Measurements from ENCODE around the gene LIN54. TPM values are rescaled to one million over a fixed set of nuclear protein-coding genes. Genes with fewer than 3 reads are reported as not detected.
"Not testable (repeated sequence)": the region's sequence is repeated elsewhere in the genome, so short reads cannot be mapped to it uniquely, and the experiment has no call there.

Gene LIN54
- total and polyA plus RNA-seq, 12 donors, result 1.4 to 18.2 (median 9.8) TPM

DNA sequence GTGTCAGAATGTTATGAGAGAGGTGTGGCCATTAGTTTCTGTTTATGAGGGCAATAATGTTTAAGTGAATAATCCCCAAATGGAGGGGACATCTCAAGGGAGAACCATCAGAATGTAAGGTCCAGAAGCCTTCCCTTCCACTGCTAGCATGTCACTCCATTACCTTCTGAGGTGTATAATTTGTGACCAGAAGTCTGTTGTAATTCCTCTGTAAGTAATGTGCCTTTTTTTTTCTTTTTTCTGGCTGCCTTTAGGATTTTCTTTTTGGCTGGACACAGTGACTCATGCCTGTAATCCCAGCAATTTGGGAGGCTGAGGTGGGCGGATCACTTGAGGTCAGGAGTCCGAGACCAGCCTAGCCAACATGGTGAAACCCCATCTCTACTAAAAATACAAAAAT is 13.6 kb upstream of the LIN54 start:
- Histone ChIP-seq H3K9me3 (replicated peaks in 1 of 3) (no peaks in the 10 kb centered on the region), H3K36me3 (replicated peaks in 1 of 2) (no peaks in the 10 kb centered on the region), H3K27ac (no peak overlapping the region), H3K4me1 (replicated peaks in 1 of 2) (no peaks in the 10 kb centered on the region), H3K27me3 (no peaks in the 10 kb centered on the region), H3K4me3 (no peak overlapping the region)
- intact Hi-C loops (cut with DNase I), result no loop called here
- 70 to 100% (median 82%) methylated on average over 2 of the region's 2 CpGs for WGBS, 4 donors
- TF ChIP-seq, protein P1, sequence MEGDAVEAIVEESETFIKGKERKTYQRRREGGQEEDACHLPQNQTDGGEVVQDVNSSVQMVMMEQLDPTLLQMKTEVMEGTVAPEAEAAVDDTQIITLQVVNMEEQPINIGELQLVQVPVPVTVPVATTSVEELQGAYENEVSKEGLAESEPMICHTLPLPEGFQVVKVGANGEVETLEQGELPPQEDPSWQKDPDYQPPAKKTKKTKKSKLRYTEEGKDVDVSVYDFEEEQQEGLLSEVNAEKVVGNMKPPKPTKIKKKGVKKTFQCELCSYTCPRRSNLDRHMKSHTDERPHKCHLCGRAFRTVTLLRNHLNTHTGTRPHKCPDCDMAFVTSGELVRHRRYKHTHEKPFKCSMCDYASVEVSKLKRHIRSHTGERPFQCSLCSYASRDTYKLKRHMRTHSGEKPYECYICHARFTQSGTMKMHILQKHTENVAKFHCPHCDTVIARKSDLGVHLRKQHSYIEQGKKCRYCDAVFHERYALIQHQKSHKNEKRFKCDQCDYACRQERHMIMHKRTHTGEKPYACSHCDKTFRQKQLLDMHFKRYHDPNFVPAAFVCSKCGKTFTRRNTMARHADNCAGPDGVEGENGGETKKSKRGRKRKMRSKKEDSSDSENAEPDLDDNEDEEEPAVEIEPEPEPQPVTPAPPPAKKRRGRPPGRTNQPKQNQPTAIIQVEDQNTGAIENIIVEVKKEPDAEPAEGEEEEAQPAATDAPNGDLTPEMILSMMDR (IDR thresholded peaks at IDR 0.05), result no peak
- no peak for TF ChIP-seq POLR2A (IDR thresholded peaks at IDR 0.05)
- no peak for DNase-seq

DNA sequence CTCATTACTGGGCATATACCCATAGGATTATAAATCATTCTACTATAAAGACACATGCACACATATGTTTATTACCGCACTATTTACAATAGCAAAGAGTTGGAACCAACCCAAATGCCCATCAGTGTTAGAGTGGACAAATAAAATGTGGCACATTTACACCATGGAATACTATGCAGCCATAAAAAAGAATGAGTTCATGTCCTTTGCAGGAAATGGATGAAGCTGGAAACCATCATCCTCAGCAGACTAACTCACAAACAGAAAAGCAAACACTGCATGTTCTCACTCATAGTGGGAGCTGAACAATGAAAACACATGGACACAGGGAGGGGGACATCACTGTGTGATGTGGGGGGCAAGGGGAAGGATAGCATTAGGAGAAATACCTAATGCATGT is 13.0 kb upstream of the LIN54 start:
- WGBS, 4 donors, result 81 to 90% (median 86%) methylated on average over 1 of the region's 1 CpG

DNA sequence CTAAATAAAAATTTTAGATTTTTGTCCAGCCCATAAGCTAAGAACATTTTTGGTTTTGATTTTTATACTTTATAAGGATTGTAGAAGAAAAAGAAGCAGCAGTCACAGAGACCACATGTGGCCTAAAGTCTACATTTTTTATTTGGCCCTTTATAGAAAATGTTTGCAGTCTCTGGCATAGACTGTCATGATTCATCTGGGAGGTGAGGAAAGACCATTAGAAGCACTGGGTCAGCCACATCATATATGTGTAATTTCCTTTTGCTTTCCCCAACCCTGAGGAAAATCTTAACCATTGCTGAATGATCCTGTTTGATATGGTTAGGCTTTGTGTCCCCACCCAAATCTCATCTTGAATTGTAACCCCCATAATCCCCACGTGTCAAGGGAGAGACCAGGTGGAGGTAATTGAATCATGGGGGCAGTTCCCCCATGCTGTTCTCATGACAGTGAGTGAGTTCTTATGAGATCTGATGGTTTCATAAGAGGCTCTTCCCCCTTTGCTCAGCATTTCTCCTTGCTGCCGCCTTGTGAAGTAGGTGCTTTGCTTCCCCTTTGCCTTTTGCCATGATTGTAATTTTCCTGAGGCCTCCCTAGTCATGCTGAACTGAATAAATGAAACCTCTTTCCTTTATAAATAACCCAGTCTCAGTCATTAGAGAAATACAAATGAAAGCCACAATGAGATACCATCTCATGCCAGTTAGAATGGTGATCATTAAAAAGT is 12.3 kb upstream of the LIN54 start:
- intact Hi-C loops (cut with DNase I), result no loop called here
- 72 to 83% (median 79%) methylated on average over 2 of the region's 2 CpGs for WGBS, 4 donors
- no peaks in the 10 kb centered on the region for H3K9me3 ChIP-seq (replicated peaks in 1 of 3)

More for the DNA sequence above, 13.0 kb upstream of the LIN54 start:
- H3K27me3 ChIP-seq; intact Hi-C loops (cut with DNase I); DNase-seq; H3K36me3 ChIP-seq (replicated peaks in 1 of 2); H3K4me1 ChIP-seq (replicated peaks in 1 of 2); H3K9me3 ChIP-seq (replicated peaks in 1 of 3); H3K27ac ChIP-seq; H3K4me3 ChIP-seq: not testable (repeated sequence)

DNA sequence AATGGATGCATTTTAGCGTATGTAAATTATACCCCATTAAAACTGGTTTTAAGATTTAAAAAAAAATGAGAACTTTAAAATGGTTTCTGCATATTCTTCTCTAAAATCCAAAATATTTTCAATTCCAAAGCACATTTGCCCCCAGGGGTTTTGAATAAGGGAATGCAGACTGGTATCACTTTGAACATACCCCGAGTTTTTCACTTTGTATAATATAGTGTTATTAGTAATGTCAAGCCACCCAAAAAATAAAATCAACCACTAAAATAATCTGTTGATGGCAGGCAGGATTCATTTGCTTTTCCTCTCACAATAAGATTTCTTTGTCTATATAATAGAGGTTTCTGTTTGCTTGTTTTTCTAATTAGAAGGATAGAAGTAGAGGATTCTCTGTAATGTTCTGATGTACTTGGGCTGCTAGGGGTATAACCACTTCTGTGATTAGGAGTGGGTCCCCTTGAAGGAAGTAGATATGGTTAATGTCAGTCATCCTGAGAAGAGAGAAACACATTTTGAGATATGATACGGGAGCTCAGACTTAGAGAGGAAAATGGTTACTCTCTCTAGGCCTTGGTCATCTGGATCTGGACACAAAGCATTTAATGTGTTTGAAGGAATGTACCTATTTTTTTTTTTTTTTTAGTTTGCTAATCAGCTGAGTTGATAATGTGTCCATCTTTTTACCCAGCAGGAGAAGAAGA is 9.3 kb upstream of the LIN54 start:
- no peak overlapping the region for H3K4me3 ChIP-seq
- intact Hi-C loops (cut with DNase I), result no loop called here
- no peaks in the 10 kb centered on the region for H3K36me3 ChIP-seq (replicated peaks in 1 of 2)
- no peaks in the 10 kb centered on the region for H3K9me3 ChIP-seq (replicated peaks in 1 of 3)
- DNase-seq, result no peak
- no peaks in the 10 kb centered on the region for H3K27me3 ChIP-seq
- no peak for TF ChIP-seq POLR2A (IDR thresholded peaks at IDR 0.05)
- TF ChIP-seq, protein P1 (IDR thresholded peaks at IDR 0.05), result no peak
- H3K27ac ChIP-seq, result no peak overlapping the region
- WGBS, 4 donors, result 73 to 86% (median 84%) methylated on average over 3 of the region's 3 CpGs
- H3K4me1 ChIP-seq (replicated peaks in 1 of 2), result no peaks in the 10 kb centered on the region

More for the DNA sequence above, 12.3 kb upstream of the LIN54 start:
- no peak for TF ChIP-seq POLR2A (IDR thresholded peaks at IDR 0.05)
- TF ChIP-seq, protein P1 (IDR thresholded peaks at IDR 0.05), result no peak
- no peaks in the 10 kb centered on the region for H3K27me3 ChIP-seq
- no peak for DNase-seq
- no peaks in the 10 kb centered on the region for H3K36me3 ChIP-seq (replicated peaks in 1 of 2)
- no peaks in the 10 kb centered on the region for H3K4me1 ChIP-seq (replicated peaks in 1 of 2)
- no peak overlapping the region for H3K4me3 ChIP-seq
- H3K27ac ChIP-seq, result no peak overlapping the region
